Measurements from ENCODE around the gene AGAP2. TPM values are rescaled to one million over a fixed set of nuclear protein-coding genes. Genes with fewer than 3 reads are reported as not detected.
A peak's percentile ranks its signal among the peaks of the same experiment; 100 is the strongest.

The AGAP2 gene
- total RNA-seq, 3 donors from 2014 or later, result 1.3 to 2.7 (median 2.2) TPM

GRCh38 chr12:57754411-57755193, 16.1 kb upstream of the AGAP2 start, which contains the start of gene MARCHF9:
MARCHF9 (plus strand) TSS chr12:57755103; CDS start chr12:57755529, 426 bp downstream.
- ATAC-seq, result peak; percentile 66
- intact Hi-C loops (cut with DNase I, micrococcal nuclease), result no loop called here
- no peak for TF ChIP-seq CTCF (IDR thresholded peaks at IDR 0.05)
- peaks cover 42% of the 10 kb centered on the region for H3K4me1 ChIP-seq (ENCODE audit: low read depth)
- peak; percentile 90 to 93 (median 92) for DNase-seq
- H3K9me3 ChIP-seq, result no peaks in the 10 kb centered on the region
- no peaks in the 10 kb centered on the region for H3K36me3 ChIP-seq (ENCODE audit: low read depth)
- H3K4me3 ChIP-seq, result peak within 1 kb of the TSS; percentile 50

- DNase-seq (no peak), ATAC-seq (no peak)
- H3K36me3 ChIP-seq (ENCODE audit: low read depth), result no peaks in the 10 kb centered on the region
- no peak overlapping the region for H3K4me3 ChIP-seq
- intact Hi-C loops (cut with DNase I, micrococcal nuclease), result no loop called here
- TF ChIP-seq CTCF (IDR thresholded peaks at IDR 0.05), result no peak
- no peaks in the 10 kb centered on the region for H3K9me3 ChIP-seq
- H3K4me1 ChIP-seq (ENCODE audit: low read depth), result peaks cover 42% of the 10 kb centered on the region
Observed at GRCh38 chr12:57753756-57754337, 15.3 kb upstream of the AGAP2 start.

- Histone ChIP-seq H3K4me3 (no peak overlapping the region), H3K4me1 (ENCODE audit: low read depth) (peaks cover 42% of the 10 kb centered on the region), H3K9me3 (no peaks in the 10 kb centered on the region), H3K36me3 (ENCODE audit: low read depth) (no peaks in the 10 kb centered on the region)
- TF ChIP-seq CTCF (IDR thresholded peaks at IDR 0.05), result no peak
- intact Hi-C loops (cut with DNase I, micrococcal nuclease), result no loop called here
- DNase-seq, result no peak
- ATAC-seq, result no peak
Observed at GRCh38 chr12:57752668-57753000, 14.1 kb upstream of the AGAP2 start.

GRCh38 chr12:57751788-57752667, 13.5 kb upstream of the AGAP2 start, which contains the start of gene CDK4:
CDK4 (minus strand) TSS chr12:57752310; CDS start chr12:57751717, 593 bp downstream.
- ATAC-seq, result peak; percentile 81
- Histone ChIP-seq H3K9me3 (no peaks in the 10 kb centered on the region), H3K36me3 (ENCODE audit: low read depth) (no peaks in the 10 kb centered on the region), H3K4me1 (ENCODE audit: low read depth) (peaks cover 42% of the 10 kb centered on the region), H3K4me3 (peak within 1 kb of the TSS; percentile 45)
- DNase-seq, result peak; percentile 98 to 100 (median 99)
- intact Hi-C loops (cut with DNase I, micrococcal nuclease), result no loop called here
- TF ChIP-seq CTCF (IDR thresholded peaks at IDR 0.05), result no peak

- intact Hi-C loops (cut with DNase I, micrococcal nuclease), result no loop called here
- H3K4me3 ChIP-seq, result peak overlapping the region; percentile 45
- H3K4me1 ChIP-seq (ENCODE audit: low read depth), result peaks cover 36% of the 10 kb centered on the region
- H3K9me3 ChIP-seq, result no peaks in the 10 kb centered on the region
- ATAC-seq (no peak), DNase-seq (no peak)
- no peaks in the 10 kb centered on the region for H3K36me3 ChIP-seq (ENCODE audit: low read depth)
- no peak for TF ChIP-seq CTCF (IDR thresholded peaks at IDR 0.05)
Observed at GRCh38 chr12:57751432-57751787, 12.9 kb upstream of the AGAP2 start.

Measured in mucosa of descending colon (tissue), 3 donors.